GM12878 (cell line): ENCODE data around the gene DIAPH2. TPM values are rescaled to one million over a fixed set of nuclear protein-coding genes. Genes with fewer than 3 reads are reported as not detected.
"Not testable (repeated sequence)": the region's sequence is repeated elsewhere in the genome, so short reads cannot be mapped to it uniquely, and the experiment has no call there.

ENCODE experiments used
- ATAC-seq: fragments of 200-7000 bp; cut with Tn5 transposase; 3 replicates; pipeline ENCODE4 v1.9.1; 2020; ENCODE audit warnings: mild to moderate bottlenecking, moderate library complexity
- BruUV-seq: library from RNA; stranded (reverse); fragments of 400-500 nt; replicated peaks from 2 replicates; lab custom pipeline; 2021; lab: Mats Ljungman, UMichigan
- CTCF ChIA-PET: fragments of 300-600 bp; sonication (Branson Sonifier 250); formaldehyde crosslinking; extraction: SDS; loops from one replicate; lab custom pipeline; 2021; ENCODE audit warnings: inconsistent platforms; lab: Yijun Ruan, JAX
- POLR2A ChIA-PET: fragments of 350-600 bp; formaldehyde crosslinking; extraction: SDS; loops from one replicate; lab custom pipeline; 2021; ENCODE audit warnings: inconsistent platforms; lab: Charles Lee
- RAD21 ChIA-PET: fragments of 300-600 bp; sonication (Branson Sonifier 250); formaldehyde crosslinking; loops from one replicate; lab custom pipeline; 2023; ENCODE audit warnings: antibody characterized with exemption; ENCODE audit not compliant: unreplicated experiment; lab: Charles Lee
- SMC1A ChIA-PET: fragments of 300-600 bp; sonication (Branson Sonifier 250); formaldehyde crosslinking; loops from one replicate; lab custom pipeline; 2023; ENCODE audit not compliant: unreplicated experiment, uncharacterized antibody; lab: Charles Lee
- DNase-seq: peaks from one replicate; pipeline ENCODE4 v3.0.0-alpha.2; 2011; ENCODE audit warnings: low read depth, low spot score
- FAIRE-seq: peaks from 3 replicates; lab custom pipeline; 2011; peaks lifted over from hg19 to GRCh38; lab: Jason Lieb, UNC
- H2AFZ ChIP-seq: 2 replicates; pipeline ENCODE4 v1.6.0; 2011; ENCODE audit warnings: low read depth, low read length, control low read depth; ENCODE audit not compliant: control insufficient read depth
- H3K27ac ChIP-seq: 2 replicates; pipeline ENCODE4 v1.5.1; 2011; ENCODE audit warnings: control low read depth; ENCODE audit not compliant: control insufficient read depth, insufficient read depth
- H3K27me3 ChIP-seq, 2 experiments: replicated peaks in 1 of 2; 2 replicates each; pipeline versions ENCODE4 v1.6.0 to v1.6.1; 2011; ENCODE audit warnings: low read length in 1 of 2; ENCODE audit not compliant: control insufficient read depth in 2 of 2, insufficient read depth in 2 of 2
- H3K36me3 ChIP-seq, 2 experiments: 2 replicates each; pipeline ENCODE4 v1.5.1; 2011; ENCODE audit warnings: low read length in 1 of 2; ENCODE audit not compliant: control insufficient read depth in 2 of 2, insufficient read depth in 2 of 2
- H3K4me1 ChIP-seq: 2 replicates; pipeline ENCODE4 v1.6.1; 2011; ENCODE audit warnings: mild to moderate bottlenecking, low read length, moderate library complexity, mixed read lengths; ENCODE audit not compliant: control insufficient read depth, insufficient read depth
- H3K4me2 ChIP-seq: 2 replicates; pipeline ENCODE4 v1.6.0; 2011; ENCODE audit warnings: control low read depth; ENCODE audit not compliant: control insufficient read depth, insufficient read depth
- H3K4me3 ChIP-seq: fragments of 200-600 bp; sonication (generic); 2 replicates; pipeline ENCODE4 v1.5.1; 2016
- H3K79me2 ChIP-seq: 2 replicates; pipeline ENCODE4 v1.6.0; 2011; ENCODE audit warnings: low read length; ENCODE audit not compliant: control insufficient read depth, insufficient read depth
- H3K9ac ChIP-seq: 2 replicates; pipeline ENCODE4 v1.8.0; 2011; ENCODE audit warnings: low read length, control low read depth, mixed read lengths; ENCODE audit not compliant: control insufficient read depth, insufficient read depth
- H3K9me3 ChIP-seq: replicated peaks from 3 replicates; pipeline ENCODE4 v1.5.1; 2011; ENCODE audit warnings: mild to moderate bottlenecking, low read length; ENCODE audit not compliant: control insufficient read depth, insufficient read depth
- H4K20me1 ChIP-seq: 2 replicates; pipeline ENCODE4 v1.6.0; 2011; ENCODE audit not compliant: control insufficient read depth, insufficient read depth
- CHD1 ChIP-seq: IDR thresholded peaks from 2 replicates; pipeline ENCODE4 v1.6.1; 2012; ENCODE audit warnings: low read depth, low read length, improper control_type of control experiment
- CTCF ChIP-seq, 3 experiments: IDR thresholded peaks in 2 of 3; conservative IDR thresholded peaks in 1 of 3; 2 replicates each; pipeline ENCODE4 v1.5.1; 2011; ENCODE audit warnings: low read depth in 3 of 3, low read length in 3 of 3, mild to moderate bottlenecking in 3 of 3, control low read depth in 2 of 3, moderate library complexity in 2 of 3, inconsistent platforms in 1 of 3, mixed read lengths in 1 of 3; ENCODE audit not compliant: control insufficient read depth in 2 of 3, insufficient read depth in 1 of 3; ENCODE audit errors: extremely low read depth in 1 of 3
- JUNB ChIP-seq: IDR thresholded peaks from 2 replicates; pipeline ENCODE4 v1.6.1; 2016; ENCODE audit warnings: antibody characterized with exemption, mild to moderate bottlenecking
- MTA2 ChIP-seq: fragments of 450-650 bp; IDR thresholded peaks from 2 replicates; pipeline ENCODE4 v1.6.1; 2016; ENCODE audit warnings: low read depth, mild to moderate bottlenecking, moderate library complexity
- MYB ChIP-seq: fragments of 150-350 bp; IDR thresholded peaks from 2 replicates; pipeline ENCODE4 v1.6.1; 2014; ENCODE audit warnings: mild to moderate bottlenecking, low read depth, low read length, borderline replicate concordance
- NBN ChIP-seq: fragments of 450-650 bp; IDR thresholded peaks from 2 replicates; pipeline ENCODE4 v1.6.1; 2016
- PKNOX1 ChIP-seq: fragments of 450-650 bp; IDR thresholded peaks from 2 replicates; pipeline ENCODE4 v1.6.1; 2016; ENCODE audit warnings: mild to moderate bottlenecking
- WGBS: methylation state at CpG from one replicate; pipeline ENCODE4 v1.1.6; 2016; ENCODE audit warnings: low lambda C conversion rate; ENCODE audit not compliant: insufficient replicate concordance, insufficient coverage; ENCODE audit errors: missing lambda C conversion rate; 5-methylcytosine and 5-hydroxymethylcytosine counted together
- in situ Hi-C: fragments of 300-500 bp; cut with MboI; formaldehyde crosslinking; loops from 9 replicates; pipeline ENCODE4 v1.14.3; 2018; ENCODE audit warnings: mixed read lengths
- intact Hi-C: fragments of 100-400 bp; cut with micrococcal nuclease; formaldehyde crosslinking; loops from one replicate; pipeline ENCODE4 v1.14.2; 2022; ENCODE audit not compliant: unreplicated experiment
- polyA plus RNA-seq, 11 experiments: library from polyadenylated mRNA; depleted of rRNA in 4 of 11; unstranded in 6 of 11; stranded (reverse) in 5 of 11; fragments of >200 nt; fragmentation: Nextera tagmentation in 4 of 11; fragmentation: Illumina TruSeq in 1 of 11; extraction: Ambion mirVana in 4 of 11; extraction: Trizol in 1 of 11; gene quantifications; 1 replicate in 1 of 11; 2 replicates in 10 of 11; pipeline versions ENCODE4 v1.2.1 to v1.2.3, GENCODE V29; 2011 to 2016; ENCODE audit warnings: inconsistent platforms in 2 of 11, missing spikeins in 2 of 11, low read depth in 1 of 11
- total RNA-seq, 4 experiments: library from RNA; depleted of rRNA in 3 of 4; stranded (reverse); fragments of >200 nt in 3 of 4; fragmentation: Illumina TruSeq in 1 of 4; extraction: Trizol in 1 of 4; gene quantifications; 2 replicates each; pipeline versions ENCODE4 v1.2.1 to v1.2.3, GENCODE V29; 2013 to 2021

DIAPH2 gene
- total and polyA plus RNA-seq, 10 of the 15 experiments (the other 5 are each of a cell fraction or from before 2014, with no cell fraction given) = 2.2 to 16.6 (median 8.8) TPM

GRCh38 chrX:96713303-96713702, 28.7 kb downstream of the DIAPH2 start (continued):
- TF ChIP-seq CTCF (IDR thresholded peaks at IDR 0.05 in 2 of 3, conservative IDR thresholded peaks at IDR 0.05 in 1 of 3; ENCODE audit: control insufficient read depth in 2 of 3, extremely low read depth in 1 of 3, insufficient read depth in 1 of 3, low read depth in 3 of 3, low read length in 3 of 3) (no peak), MYB (no peak), PKNOX1 (no peak), CHD1 (no peak), JUNB (no peak), NBN (no peak), MTA2 (no peak)

GRCh38 chrX:96714393-96714792, 29.8 kb downstream of the DIAPH2 start:
- CTCF ChIA-PET, FAIRE-seq, H3K4me2 ChIP-seq, H3K9ac ChIP-seq, BruUV-seq, H3K4me1 ChIP-seq, H3K4me3 ChIP-seq, in situ Hi-C loops, H3K79me2 ChIP-seq, H3K9me3 ChIP-seq, intact Hi-C loops, H4K20me1 ChIP-seq, H3K36me3 ChIP-seq, H3K27me3 ChIP-seq, DNase-seq, H2AFZ ChIP-seq, ATAC-seq, H3K27ac ChIP-seq: not testable (repeated sequence)
- SMC1A ChIA-PET = interaction anchor here (1.4 kb wide), 1 partner anchor 8 kb away, joined by 4 read pairs; no protein-coding TSS in a partner anchor
- POLR2A ChIA-PET = interaction anchor here (0.7 to 1.4 kb wide), 3 partner anchors 9 to 12 kb away, joined by 3 to 7 read pairs (median 3); no protein-coding TSS in a partner anchor
- 77% methylated on average over 6 of the region's 6 CpGs for WGBS
- RAD21 ChIA-PET = interaction anchor here (0.7 to 1.0 kb wide), 2 partner anchors 18 to 388 kb away, joined by 3 to 4 read pairs; no protein-coding TSS in a partner anchor
